ENCODE results near the gene AKAP8. TPM values are rescaled to one million over a fixed set of nuclear protein-coding genes. Genes with fewer than 3 reads are reported as not detected.
A peak's percentile ranks its signal among the peaks of the same experiment; 100 is the strongest.

AKAP8 gene
- 10 to 100 TPM; 18.7 to 54.9 TPM for total RNA-seq

GRCh38 chr19:15379083-15379998, at the start of gene AKAP8:
TSS of gene AKAP8 (minus strand) at chr19:15379787. CDS start at chr19:15379731, 56 bp downstream.
- Histone ChIP-seq H3K27me3 (replicated peaks; ENCODE audit: insufficient read depth) (no peaks in the 10 kb centered on the region), H3K9me3 (no peaks in the 10 kb centered on the region), H3K36me3 (no peaks in the 10 kb centered on the region), H3K4me3 (peak within 1 kb of the TSS; percentile 86), H3K4me1 (ENCODE audit: control insufficient read depth in 1 of 2, low read depth in 2 of 2) (peaks cover 28 to 48% of the 10 kb centered on the region in 2 donors), H3K27ac (peak within 1 kb of the TSS; percentile 92 to 98)
- no peak for TF ChIP-seq CTCF (IDR thresholded peaks at IDR 0.05)
- ATAC-seq (ENCODE audit: insufficient number of reproducible peaks, low FRiP score, low read depth) = peak; percentile 95
- DNase-seq (ENCODE audit: low spot score) = peak; percentile 90

GRCh38 chr19:15427991-15428471, 48.4 kb upstream of the AKAP8 start:
- no peak for DNase-seq (ENCODE audit: low spot score)
- Histone ChIP-seq H3K27me3 (replicated peaks; ENCODE audit: insufficient read depth) (no peaks in the 10 kb centered on the region), H3K27ac (no peak overlapping the region), H3K4me3 (no peak overlapping the region), H3K36me3 (peaks cover 58% of the 10 kb centered on the region), H3K9me3 (no peaks in the 10 kb centered on the region), H3K4me1 (ENCODE audit: control insufficient read depth in 1 of 2, low read depth in 2 of 2) (peaks cover 15 to 23% of the 10 kb centered on the region in 2 donors)
- no peak for ATAC-seq (ENCODE audit: insufficient number of reproducible peaks, low FRiP score, low read depth)
- TF ChIP-seq CTCF (IDR thresholded peaks at IDR 0.05) = no peak

GRCh38 chr19:15427350-15427700, 47.7 kb upstream of the AKAP8 start:
- Histone ChIP-seq H3K36me3 (peaks cover 64% of the 10 kb centered on the region), H3K27me3 (replicated peaks; ENCODE audit: insufficient read depth) (no peaks in the 10 kb centered on the region), H3K4me3 (no peak overlapping the region), H3K27ac (no peak overlapping the region), H3K9me3 (no peaks in the 10 kb centered on the region), H3K4me1 (ENCODE audit: control insufficient read depth in 1 of 2, low read depth in 2 of 2) (peaks cover 15 to 29% of the 10 kb centered on the region in 2 donors)
- DNase-seq (ENCODE audit: low spot score) = no peak
- no peak for TF ChIP-seq CTCF (IDR thresholded peaks at IDR 0.05)
- no peak for ATAC-seq (ENCODE audit: insufficient number of reproducible peaks, low FRiP score, low read depth)

GRCh38 chr19:15426485-15427349, 47.1 kb upstream of the AKAP8 start:
- ATAC-seq (ENCODE audit: insufficient number of reproducible peaks, low FRiP score, low read depth) = no peak
- H3K27me3 ChIP-seq (replicated peaks; ENCODE audit: insufficient read depth) = no peaks in the 10 kb centered on the region
- H3K4me1 ChIP-seq (ENCODE audit: control insufficient read depth in 1 of 2, low read depth in 2 of 2) = peaks cover 17 to 33% of the 10 kb centered on the region in 2 donors
- TF ChIP-seq CTCF (IDR thresholded peaks at IDR 0.05) = no peak
- DNase-seq (ENCODE audit: low spot score) = no peak
- H3K4me3 ChIP-seq = no peak overlapping the region
- peaks cover 65% of the 10 kb centered on the region for H3K36me3 ChIP-seq
- no peaks in the 10 kb centered on the region for H3K9me3 ChIP-seq
- no peak overlapping the region for H3K27ac ChIP-seq
